Neural cell (in vitro differentiated cells): ENCODE results near the gene DPH1. TPM values are rescaled to one million over a fixed set of nuclear protein-coding genes. Genes with fewer than 3 reads are reported as not detected.
A peak's percentile ranks its signal among the peaks of the same experiment; 100 is the strongest.

Experiments
- H2AFZ ChIP-seq: fragments of 200-600, 300-800 bp; sonication (generic), shearing (Covaris generic); 2 replicates; pipeline ENCODE4 v1.6.0; 2014; ENCODE audit warnings: low read depth, mild to moderate bottlenecking, antibody characterized with exemption, low read length, moderate library complexity
- H3F3A ChIP-seq: fragments of 200-600 bp; shearing (Covaris generic); 2 replicates; pipeline ENCODE4 v1.6.1; 2016; ENCODE audit warnings: mild to moderate bottlenecking, moderate library complexity, mixed read lengths, antibody characterized with exemption, low read length; ENCODE audit not compliant: insufficient read depth, poor library complexity, severe bottlenecking
- H3K27ac ChIP-seq: fragments of 200-600, 300-800 bp; sonication (generic), shearing (Covaris generic); 2 replicates; pipeline ENCODE4 v1.5.1; 2014; ENCODE audit warnings: mild to moderate bottlenecking, low read length, moderate library complexity
- H3K27me3 ChIP-seq: fragments of 300-800, 200-600 bp; sonication (generic), shearing (Covaris generic); 2 replicates; pipeline ENCODE4 v1.6.0; 2014; ENCODE audit warnings: mild to moderate bottlenecking, low read depth, low read length, moderate library complexity; ENCODE audit not compliant: insufficient read depth
- H3K36me3 ChIP-seq: fragments of 300-800, 200-600 bp; sonication (generic), shearing (Covaris generic); 2 replicates; pipeline ENCODE4 v1.5.1; 2014; ENCODE audit warnings: mild to moderate bottlenecking, antibody characterized with exemption, low read length, moderate library complexity; ENCODE audit not compliant: insufficient read depth
- H3K4me2 ChIP-seq: fragments of 300-800, 200-600 bp; sonication (generic), shearing (Covaris generic); 2 replicates; pipeline ENCODE4 v1.6.0; 2014; ENCODE audit warnings: mild to moderate bottlenecking, low read length
- H3K4me3 ChIP-seq: fragments of 300-800, 200-600 bp; sonication (generic), shearing (Covaris generic); 2 replicates; pipeline ENCODE4 v1.5.1; 2014; ENCODE audit warnings: mild to moderate bottlenecking, low read length, moderate library complexity
- H3K79me2 ChIP-seq: fragments of 200-600 bp; shearing (Covaris generic); replicated peaks from 2 replicates; pipeline ENCODE4 v1.6.0; 2014; ENCODE audit warnings: mild to moderate bottlenecking, low read length, moderate library complexity; ENCODE audit not compliant: insufficient read depth
- H3K9ac ChIP-seq: fragments of 300-800, 200-600 bp; sonication (generic), shearing (Covaris generic); 2 replicates; pipeline ENCODE4 v1.6.1; 2016; ENCODE audit warnings: mild to moderate bottlenecking, low read length, mixed read lengths
- H3K9me2 ChIP-seq: fragments of 200-600 bp; shearing (Covaris generic); 2 replicates; pipeline ENCODE4 v1.6.1; 2016; ENCODE audit warnings: mild to moderate bottlenecking, low read length, mixed read lengths; ENCODE audit not compliant: insufficient read depth
- H3K9me3 ChIP-seq: fragments of 200-600, 300-800 bp; sonication (generic), shearing (Covaris generic); 2 replicates; pipeline ENCODE4 v1.6.1; 2016; ENCODE audit warnings: mild to moderate bottlenecking, mixed run types, low read length, moderate library complexity, mixed read lengths
- H4K20me1 ChIP-seq: fragments of 200-600 bp; shearing (Covaris generic); 2 replicates; pipeline ENCODE4 v1.6.1; 2016; ENCODE audit warnings: mild to moderate bottlenecking, mixed run types; ENCODE audit not compliant: insufficient read depth
- CTCF ChIP-seq: fragments of 450-650 bp; IDR thresholded peaks from 2 replicates; pipeline ENCODE4 v1.5.1; 2014; ENCODE audit warnings: antibody characterized with exemption, mild to moderate bottlenecking, moderate library complexity; ENCODE audit not compliant: poor library complexity, severe bottlenecking
- EP300 ChIP-seq: fragments of 450-650 bp; conservative IDR thresholded peaks from 2 replicates; pipeline ENCODE4 v1.6.1; 2014; ENCODE audit warnings: antibody characterized with exemption, mild to moderate bottlenecking, moderate library complexity; ENCODE audit not compliant: poor library complexity, severe bottlenecking
- EZH2 ChIP-seq: fragments of 200-600, 300-800 bp; shearing (Covaris generic), sonication (generic); IDR thresholded peaks from 2 replicates; pipeline ENCODE4 v1.6.1; 2014; ENCODE audit warnings: antibody characterized with exemption, low read length, borderline replicate concordance, mild to moderate bottlenecking; ENCODE audit not compliant: insufficient read depth, poor library complexity, severe bottlenecking
- MXI1 ChIP-seq: fragments of 450-650 bp; conservative IDR thresholded peaks from 2 replicates; pipeline ENCODE4 v1.6.1; 2014; ENCODE audit warnings: antibody characterized with exemption, mild to moderate bottlenecking; ENCODE audit not compliant: poor library complexity, severe bottlenecking
- POLR2AphosphoS5 ChIP-seq: IDR thresholded peaks from 2 replicates; pipeline ENCODE4 v1.6.1; 2012
- RAD21 ChIP-seq: fragments of 450-650 bp; conservative IDR thresholded peaks from 2 replicates; pipeline ENCODE4 v1.6.1; 2014; ENCODE audit warnings: antibody characterized with exemption, mild to moderate bottlenecking, moderate library complexity
- REST ChIP-seq: IDR thresholded peaks from 2 replicates; pipeline ENCODE4 v1.6.1; 2012; ENCODE audit warnings: borderline replicate concordance
- SMC3 ChIP-seq: fragments of 450-650 bp; conservative IDR thresholded peaks from 2 replicates; pipeline ENCODE4 v1.6.1; 2014; ENCODE audit warnings: antibody characterized with exemption, mild to moderate bottlenecking, moderate library complexity; ENCODE audit not compliant: poor library complexity
- TAF1 ChIP-seq: IDR thresholded peaks from 2 replicates; pipeline ENCODE4 v1.6.1; 2012; ENCODE audit warnings: low read depth
- polyA plus RNA-seq: library from polyadenylated mRNA; depleted of rRNA; stranded (reverse); fragments of >200 nt; gene quantifications from 2 replicates; pipeline ENCODE4 v1.2.3, GENCODE V29; 2014

Gene DPH1
- polyA plus RNA-seq, 1 donor from 2014 or later: 44.8 TPM

GRCh38 chr17:2042390-2042847 lies 12.5 kb downstream of the DPH1 start:
- H2AFZ ChIP-seq: peak overlapping the region; percentile 58
- H3K79me2 ChIP-seq: no peaks in the 10 kb centered on the region
- H3K9me2 ChIP-seq: no peaks in the 10 kb centered on the region
- peak overlapping the region; percentile 99 for H3K4me2 ChIP-seq
- H3F3A ChIP-seq: peaks cover 6% of the 10 kb centered on the region
- peak overlapping the region; percentile 84 for H3K4me3 ChIP-seq
- no peaks in the 10 kb centered on the region for H3K36me3 ChIP-seq
- H3K27ac ChIP-seq: peak overlapping the region; percentile 84
- H3K9me3 ChIP-seq: no peaks in the 10 kb centered on the region
- H4K20me1 ChIP-seq: no peaks in the 10 kb centered on the region
- peak overlapping the region; percentile 79 for H3K9ac ChIP-seq
- no peaks in the 10 kb centered on the region for H3K27me3 ChIP-seq
- TF ChIP-seq SMC3 (no peak), REST (no peak)

DNA sequence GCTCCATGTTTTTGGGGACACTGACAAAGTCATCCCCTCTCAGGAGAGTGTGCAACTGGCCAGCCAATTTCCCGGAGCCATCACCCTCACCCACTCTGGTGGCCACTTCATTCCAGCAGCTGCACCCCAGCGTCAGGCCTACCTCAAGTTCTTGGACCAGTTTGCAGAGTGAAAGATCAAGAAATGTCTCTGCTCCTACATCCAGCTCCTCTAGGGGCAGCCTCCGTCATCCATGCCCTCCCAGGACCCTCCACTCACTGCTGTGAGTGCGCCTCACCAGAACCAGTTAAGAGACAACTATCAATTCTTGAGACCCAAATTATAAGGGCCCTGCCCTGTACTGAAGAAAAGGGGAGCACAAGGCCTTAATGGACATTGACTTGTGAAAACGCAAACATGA lies 13.0 kb downstream of the DPH1 start:
- Histone ChIP-seq H3K27ac (peak overlapping the region; percentile 84), H4K20me1 (no peaks in the 10 kb centered on the region), H3K9me3 (no peaks in the 10 kb centered on the region), H3F3A (peaks cover 6% of the 10 kb centered on the region), H3K79me2 (no peaks in the 10 kb centered on the region), H2AFZ (no peak overlapping the region), H3K4me3 (peak overlapping the region; percentile 84), H3K27me3 (no peaks in the 10 kb centered on the region), H3K9ac (peak overlapping the region; percentile 79), H3K4me2 (peak overlapping the region; percentile 99), H3K36me3 (no peaks in the 10 kb centered on the region), H3K9me2 (no peaks in the 10 kb centered on the region)
- TF ChIP-seq POLR2AphosphoS5 (no peak), EP300 (no peak), RAD21 (no peak), REST (no peak), MXI1 (no peak), TAF1 (no peak), CTCF (no peak), EZH2 (no peak), SMC3 (no peak)
